AG04449 (cell line): ENCODE results near the gene MEAK7.

ENCODE experiments used
- CTCF ChIA-PET: fragments of 350-600 bp; formaldehyde crosslinking; extraction: SDS; loops from one replicate; lab custom pipeline; 2021; ENCODE audit warnings: antibody characterized with exemption; lab: Yijun Ruan, JAX
- POLR2A ChIA-PET: fragments of 400-600, 350-600 bp; formaldehyde crosslinking; extraction: SDS; loops from one replicate; lab custom pipeline; 2020; ENCODE audit warnings: antibody characterized with exemption, inconsistent platforms; lab: Yijun Ruan, JAX
- DNase-seq: peaks from one replicate; pipeline ENCODE4 v3.0.0-alpha.2; 2010; ENCODE audit warnings: low read depth, low spot score
- H3K4me3 ChIP-seq: 2 replicates; pipeline ENCODE4 v1.5.1; 2011; ENCODE audit warnings: low read depth, mild to moderate bottlenecking, control low read depth, low read length
- CTCF ChIP-seq: IDR thresholded peaks from one replicate; pipeline ENCODE4 v1.5.1; 2011; ENCODE audit warnings: mild to moderate bottlenecking, moderate library complexity, low read length, control low read depth, inconsistent platforms; ENCODE audit not compliant: insufficient read depth; ENCODE audit errors: missing control alignments

Gene MEAK7

GRCh38 chr16:84458606-84459532 lies 45.6 kb downstream of the MEAK7 start:
- no peak for TF ChIP-seq CTCF
- DNase-seq: no peak
- ChIA-PET CTCF (interaction anchor here (1.2 kb wide), 1 partner anchor 182 kb away, joined by 4 read pairs; no protein-coding TSS in a partner anchor), POLR2A (no interaction called here)
- H3K4me3 ChIP-seq: no peak overlapping the region

GRCh38 chr16:84455031-84455430 lies 49.4 kb downstream of the MEAK7 start:
- POLR2A ChIA-PET: no interaction called here
- no peak for DNase-seq
- CTCF ChIA-PET: interaction anchor here (1.0 to 1.1 kb wide), 2 partner anchors 9 to 178 kb away, joined by 3 read pairs; no protein-coding TSS in a partner anchor
- no peak for TF ChIP-seq CTCF
- H3K4me3 ChIP-seq: no peak overlapping the region
